Measurements from ENCODE around the gene GABPA.
A peak's percentile ranks its signal among the peaks of the same experiment; 100 is the strongest.

GABPA gene

GRCh38 chr21:25717491-25718147 is 17.2 kb upstream of the GABPA start:
- H3K27me3 ChIP-seq: no peaks in the 10 kb centered on the region
- no peak overlapping the region for H3K4me3 ChIP-seq (ENCODE audit: low read depth, low read length)
- H3K36me3 ChIP-seq: peaks cover 21% of the 10 kb centered on the region
- H3K9me3 ChIP-seq: no peaks in the 10 kb centered on the region
- DNase-seq: no peak
- H3K4me1 ChIP-seq: no peaks in the 10 kb centered on the region
- TF ChIP-seq CTCF (IDR thresholded peaks at IDR 0.05; ENCODE audit: low read depth, low read length): no peak

- no peak for TF ChIP-seq CTCF (IDR thresholded peaks at IDR 0.05; ENCODE audit: low read depth, low read length)
- Histone ChIP-seq H3K36me3 (peaks cover 55% of the 10 kb centered on the region), H3K4me1 (no peaks in the 10 kb centered on the region), H3K27me3 (no peaks in the 10 kb centered on the region), H3K9me3 (no peaks in the 10 kb centered on the region), H3K4me3 (ENCODE audit: low read depth, low read length) (no peak overlapping the region)
- DNase-seq: no peak
Observed at GRCh38 chr21:25721987-25722386, 12.8 kb upstream of the GABPA start.

GRCh38 chr21:25722631-25723030 is 12.1 kb upstream of the GABPA start:
- no peak for TF ChIP-seq CTCF (IDR thresholded peaks at IDR 0.05; ENCODE audit: low read depth, low read length)
- Histone ChIP-seq H3K27me3 (no peaks in the 10 kb centered on the region), H3K4me1 (no peaks in the 10 kb centered on the region), H3K4me3 (ENCODE audit: low read depth, low read length) (no peak overlapping the region), H3K9me3 (no peaks in the 10 kb centered on the region), H3K36me3 (peaks cover 57% of the 10 kb centered on the region)
- DNase-seq: no peak

GRCh38 chr21:25732091-25732760 is 2.5 kb upstream of the GABPA start:
- no peaks in the 10 kb centered on the region for H3K27me3 ChIP-seq
- no peak for DNase-seq
- H3K9me3 ChIP-seq: no peaks in the 10 kb centered on the region
- no peaks in the 10 kb centered on the region for H3K4me1 ChIP-seq
- peaks cover 34% of the 10 kb centered on the region for H3K36me3 ChIP-seq
- H3K4me3 ChIP-seq (ENCODE audit: low read depth, low read length): no peak overlapping the region
- TF ChIP-seq CTCF (IDR thresholded peaks at IDR 0.05; ENCODE audit: low read depth, low read length): no peak

- Histone ChIP-seq H3K4me3 (ENCODE audit: low read depth, low read length) (peak overlapping the region; percentile 73), H3K9me3 (no peaks in the 10 kb centered on the region), H3K4me1 (no peaks in the 10 kb centered on the region), H3K27me3 (no peaks in the 10 kb centered on the region), H3K36me3 (peaks cover 15% of the 10 kb centered on the region)
- no peak for TF ChIP-seq CTCF (IDR thresholded peaks at IDR 0.05; ENCODE audit: low read depth, low read length)
- peak; percentile 24 for DNase-seq
Observed at GRCh38 chr21:25733859-25734653, 716 bp upstream of the GABPA start.

- Histone ChIP-seq H3K4me1 (no peaks in the 10 kb centered on the region), H3K9me3 (no peaks in the 10 kb centered on the region), H3K4me3 (ENCODE audit: low read depth, low read length) (peak overlapping the region; percentile 73), H3K36me3 (peaks cover 10% of the 10 kb centered on the region), H3K27me3 (no peaks in the 10 kb centered on the region)
- no peak for TF ChIP-seq CTCF (IDR thresholded peaks at IDR 0.05; ENCODE audit: low read depth, low read length)
- DNase-seq: no peak
Observed at GRCh38 chr21:25734654-25734903, 193 bp upstream of the GABPA start.

All from BE2C (cell line).